Stimulated activated naive CD8-positive, alpha-beta T cell treated with anti-CD3 and anti-CD28 coated beads, Interleukin-15, amount 100 ng/mL, for 72 hours (primary cell): ENCODE results near the gene MPRIP.

Experiments used
- ATAC-seq: fragments of 150-1000 bp; cut with Tn5 transposase; 2 replicates; pipeline ENCODE4 v1.10.0; 2021; ENCODE audit warnings: mild to moderate bottlenecking, moderate library complexity
- DNase-seq, 2 donors: peaks; one replicate each; pipeline ENCODE4 v3.0.0; 2021 to 2022
- H3K27ac Mint-ChIP-seq, 2 donors: one replicate each; pipeline ENCODE4 v1.8.0; 2022; ENCODE audit warnings: mild to moderate bottlenecking in 2 of 2, mixed read lengths in 2 of 2, moderate library complexity in 2 of 2
- H3K27me3 Mint-ChIP-seq: one replicate; pipeline ENCODE4 v1.8.0; 2022; ENCODE audit warnings: mixed read lengths
- H3K4me1 Mint-ChIP-seq: one replicate; pipeline ENCODE4 v1.8.0; 2022; ENCODE audit warnings: mild to moderate bottlenecking, mixed read lengths
- H3K4me3 Mint-ChIP-seq, 2 donors: one replicate each; pipeline ENCODE4 v1.8.0; 2022; ENCODE audit warnings: mild to moderate bottlenecking in 2 of 2, mixed read lengths in 2 of 2, moderate library complexity in 1 of 2
- H3K9me3 Mint-ChIP-seq, 2 donors: one replicate each; pipeline ENCODE4 v1.8.0; 2022; ENCODE audit warnings: mixed read lengths in 2 of 2

MPRIP gene

GRCh38 chr17:17078832-17079231, 36.6 kb downstream of the MPRIP start:
- Mint-ChIP-seq H3K27me3 (no peaks in the 10 kb centered on the region), H3K4me1 (peaks cover 41% of the 10 kb centered on the region), H3K4me3 (no peak overlapping the region), H3K9me3 (no peaks in the 10 kb centered on the region), H3K27ac (no peak overlapping the region)
- no peak for DNase-seq
- ATAC-seq: no peak

GRCh38 chr17:17079336-17079735, 37.1 kb downstream of the MPRIP start:
- peak overlapping the region in 1 of 2 donors; percentile 13 for H3K27ac Mint-ChIP-seq
- H3K9me3 Mint-ChIP-seq: no peaks in the 10 kb centered on the region
- no peak for ATAC-seq

GRCh38 chr17:17079761-17080160, 37.5 kb downstream of the MPRIP start:
- H3K27ac Mint-ChIP-seq: no peak overlapping the region
- ATAC-seq (no peak), DNase-seq (no peak)
- no peaks in the 10 kb centered on the region for H3K9me3 Mint-ChIP-seq
- H3K27me3 Mint-ChIP-seq: no peaks in the 10 kb centered on the region
- no peak overlapping the region for H3K4me3 Mint-ChIP-seq
- H3K4me1 Mint-ChIP-seq: peaks cover 31% of the 10 kb centered on the region

More at GRCh38 chr17:17079336-17079735, 37.1 kb downstream of the MPRIP start:
- H3K27me3 Mint-ChIP-seq: no peaks in the 10 kb centered on the region
- DNase-seq: no peak
- H3K4me3 Mint-ChIP-seq: no peak overlapping the region
- H3K4me1 Mint-ChIP-seq: peaks cover 36% of the 10 kb centered on the region

- DNase-seq: no peak
- Mint-ChIP-seq H3K27ac (peak overlapping the region in 1 of 2 donors; percentile 16), H3K4me3 (no peak overlapping the region), H3K27me3 (no peaks in the 10 kb centered on the region), H3K9me3 (no peaks in the 10 kb centered on the region), H3K4me1 (peaks cover 27% of the 10 kb centered on the region)
- ATAC-seq: no peak
Observed at GRCh38 chr17:17080181-17080631, 37.9 kb downstream of the MPRIP start.

GRCh38 chr17:17080781-17081180, 38.5 kb downstream of the MPRIP start:
- H3K9me3 Mint-ChIP-seq: no peaks in the 10 kb centered on the region
- H3K4me3 Mint-ChIP-seq: no peak overlapping the region
- H3K27me3 Mint-ChIP-seq: no peaks in the 10 kb centered on the region

GRCh38 chr17:17081304-17081940, 39.2 kb downstream of the MPRIP start:
- Mint-ChIP-seq H3K4me1 (peaks cover 26% of the 10 kb centered on the region), H3K27ac (peak overlapping the region in 1 of 2 donors; percentile 81), H3K27me3 (no peaks in the 10 kb centered on the region), H3K9me3 (no peaks in the 10 kb centered on the region), H3K4me3 (no peak overlapping the region)
- DNase-seq: no peak
- no peak for ATAC-seq

More at GRCh38 chr17:17080781-17081180, 38.5 kb downstream of the MPRIP start:
- peaks cover 21% of the 10 kb centered on the region for H3K4me1 Mint-ChIP-seq
- H3K27ac Mint-ChIP-seq: peak overlapping the region in 1 of 2 donors; percentile 50
- DNase-seq: no peak
- ATAC-seq: no peak

- DNase-seq: no peak
- Mint-ChIP-seq H3K4me3 (no peak overlapping the region), H3K9me3 (no peaks in the 10 kb centered on the region), H3K4me1 (peaks cover 36% of the 10 kb centered on the region), H3K27me3 (no peaks in the 10 kb centered on the region), H3K27ac (peak overlapping the region in 1 of 2 donors; percentile 4)
- no peak for ATAC-seq
Observed at GRCh38 chr17:17082878-17083277, 40.6 kb downstream of the MPRIP start.

- no peak for ATAC-seq
- no peaks in the 10 kb centered on the region for H3K27me3 Mint-ChIP-seq
- no peaks in the 10 kb centered on the region for H3K9me3 Mint-ChIP-seq
- H3K27ac Mint-ChIP-seq: no peak overlapping the region
- no peak for DNase-seq
- peaks cover 43% of the 10 kb centered on the region for H3K4me1 Mint-ChIP-seq
- H3K4me3 Mint-ChIP-seq: no peak overlapping the region
Observed at GRCh38 chr17:17084317-17084835, 42.1 kb downstream of the MPRIP start.

- peak overlapping the region in 1 of 2 donors; percentile 76 for H3K27ac Mint-ChIP-seq
- peaks cover 43% of the 10 kb centered on the region for H3K4me1 Mint-ChIP-seq
Observed at GRCh38 chr17:17084941-17085340, 42.7 kb downstream of the MPRIP start.

GRCh38 chr17:17086585-17086984, 44.3 kb downstream of the MPRIP start:
- Mint-ChIP-seq H3K27ac (peak overlapping the region in 1 of 2 donors; percentile 79), H3K9me3 (no peaks in the 10 kb centered on the region), H3K4me1 (peaks cover 37% of the 10 kb centered on the region), H3K4me3 (no peak overlapping the region), H3K27me3 (no peaks in the 10 kb centered on the region)
- no peak for DNase-seq
- no peak for ATAC-seq

More at GRCh38 chr17:17084941-17085340, 42.7 kb downstream of the MPRIP start:
- Mint-ChIP-seq H3K9me3 (no peaks in the 10 kb centered on the region), H3K4me3 (no peak overlapping the region), H3K27me3 (no peaks in the 10 kb centered on the region)
- DNase-seq (no peak), ATAC-seq (no peak)

GRCh38 chr17:17087424-17088015, 45.3 kb downstream of the MPRIP start:
- ATAC-seq: no peak
- Mint-ChIP-seq H3K4me3 (no peak overlapping the region), H3K4me1 (peaks cover 37% of the 10 kb centered on the region), H3K27me3 (no peaks in the 10 kb centered on the region), H3K27ac (no peak overlapping the region), H3K9me3 (no peaks in the 10 kb centered on the region)
- DNase-seq: no peak

GRCh38 chr17:17088086-17088485, 45.8 kb downstream of the MPRIP start:
- no peak for ATAC-seq
- Mint-ChIP-seq H3K9me3 (no peaks in the 10 kb centered on the region), H3K4me3 (no peak overlapping the region), H3K4me1 (peaks cover 37% of the 10 kb centered on the region), H3K27ac (no peak overlapping the region), H3K27me3 (no peaks in the 10 kb centered on the region)
- DNase-seq: no peak

GRCh38 chr17:17088541-17089525, 46.6 kb downstream of the MPRIP start:
- Mint-ChIP-seq H3K27me3 (no peaks in the 10 kb centered on the region), H3K27ac (peak overlapping the region in 1 of 2 donors; percentile 17), H3K4me1 (peaks cover 37% of the 10 kb centered on the region), H3K9me3 (no peaks in the 10 kb centered on the region), H3K4me3 (no peak overlapping the region)
- ATAC-seq (peak; percentile 66), DNase-seq (no peak)

- Mint-ChIP-seq H3K27me3 (no peaks in the 10 kb centered on the region), H3K27ac (peak overlapping the region in 1 of 2 donors; percentile 71), H3K4me1 (peaks cover 41% of the 10 kb centered on the region), H3K4me3 (no peak overlapping the region), H3K9me3 (no peaks in the 10 kb centered on the region)
- ATAC-seq (no peak), DNase-seq (no peak)
Observed at GRCh38 chr17:17089796-17090641, 47.8 kb downstream of the MPRIP start.
